HUES6 (cell line): ENCODE measurements around the gene MAP3K5.

Experiments
- H3K27ac ChIP-seq: 2 replicates; pipeline ENCODE4 v1.7.0; 2013; ENCODE audit warnings: low read depth, mild to moderate bottlenecking, low read length, inconsistent platforms
- H3K27me3 ChIP-seq: 2 replicates; pipeline ENCODE4 v1.6.1; 2013; ENCODE audit warnings: low read length; ENCODE audit not compliant: control insufficient read depth, insufficient read depth
- H3K36me3 ChIP-seq: 2 replicates; pipeline ENCODE4 v1.6.1; 2013; ENCODE audit warnings: low read length; ENCODE audit not compliant: control insufficient read depth, insufficient read depth
- H3K4me1 ChIP-seq: 2 replicates; pipeline ENCODE4 v1.6.1; 2013; ENCODE audit warnings: low read length; ENCODE audit not compliant: control insufficient read depth, insufficient read depth
- H3K4me3 ChIP-seq: 2 replicates; pipeline ENCODE4 v1.5.1; 2013; ENCODE audit warnings: low read depth, low read length
- H3K9ac ChIP-seq: one replicate; pipeline ENCODE4 v1.6.1; 2013; ENCODE audit warnings: mild to moderate bottlenecking, low read length
- H3K9me3 ChIP-seq: 2 replicates; pipeline ENCODE4 v1.6.1; 2013; ENCODE audit warnings: low read depth, low read length; ENCODE audit not compliant: control insufficient read depth, insufficient read depth

Gene MAP3K5

DNA sequence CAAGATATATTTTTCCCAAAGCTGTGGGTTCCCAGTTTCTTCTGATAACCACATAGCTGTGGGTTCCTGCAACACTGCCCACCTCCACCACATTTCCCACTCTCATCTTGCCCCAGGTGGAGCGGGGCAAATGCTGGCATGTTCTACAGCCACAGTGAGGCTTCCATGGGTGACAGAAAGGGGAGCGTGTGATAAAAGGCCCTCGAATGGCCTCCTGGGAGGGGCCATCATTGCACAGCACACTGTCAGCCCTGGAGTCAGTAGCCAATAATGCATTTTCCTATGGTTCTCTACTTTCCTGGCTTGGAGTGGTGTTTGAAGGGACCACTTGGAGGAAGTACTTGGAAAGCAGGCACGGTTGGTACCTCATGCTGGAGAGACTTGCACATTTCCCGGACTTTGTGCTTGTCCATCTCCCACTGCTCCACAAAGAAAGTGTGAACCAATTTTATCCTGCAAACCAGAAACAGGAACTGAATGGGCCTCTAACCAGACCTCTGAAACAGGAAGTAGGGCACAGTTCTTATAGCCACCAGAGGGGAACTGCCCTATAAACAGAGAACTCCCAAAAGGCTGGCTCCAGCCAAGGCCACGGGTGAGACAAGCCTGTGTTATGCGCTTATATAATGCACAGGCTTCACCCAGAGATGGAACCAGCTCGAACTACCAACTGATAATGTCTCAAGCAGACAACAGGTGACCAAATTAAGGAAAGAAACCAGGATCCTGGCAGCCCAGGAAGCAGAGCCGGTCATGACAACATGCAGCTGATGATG is 8.6 kb downstream of the MAP3K5 start:
- no peaks in the 10 kb centered on the region for H3K4me1 ChIP-seq
- H3K9me3 ChIP-seq, result no peaks in the 10 kb centered on the region
- no peak overlapping the region for H3K4me3 ChIP-seq
- H3K27ac ChIP-seq, result no peak overlapping the region
- no peaks in the 10 kb centered on the region for H3K36me3 ChIP-seq
- H3K27me3 ChIP-seq, result no peaks in the 10 kb centered on the region; the same call in 1 of the 2 replicates
- H3K9ac ChIP-seq, result no peak overlapping the region

DNA sequence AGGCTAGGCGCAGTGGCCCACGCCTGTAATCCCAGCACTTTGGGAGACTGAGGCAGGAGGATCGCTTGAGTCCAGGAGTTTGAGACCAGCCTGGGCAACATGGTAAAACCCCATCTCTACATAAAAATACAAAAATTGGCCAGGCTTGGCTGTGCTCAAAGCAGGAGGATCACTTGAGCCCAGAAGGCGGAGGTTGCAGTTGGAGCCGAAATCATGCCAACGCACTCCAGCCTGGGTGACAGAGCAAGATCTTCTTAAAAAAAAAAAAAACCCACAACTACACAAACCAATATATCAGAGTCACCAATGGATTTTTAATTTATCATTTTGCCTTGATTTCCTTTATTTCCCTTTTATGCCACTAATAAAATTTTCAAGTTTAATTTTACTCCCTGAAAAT is 9.3 kb downstream of the MAP3K5 start:
- H3K9me3 ChIP-seq, result no peaks in the 10 kb centered on the region
- no peaks in the 10 kb centered on the region for H3K36me3 ChIP-seq
- no peaks in the 10 kb centered on the region for H3K4me1 ChIP-seq
- H3K27me3 ChIP-seq, result no peaks in the 10 kb centered on the region; the same call in 1 of the 2 replicates
- H3K4me3 ChIP-seq, result no peak overlapping the region
- no peak overlapping the region for H3K9ac ChIP-seq
- no peak overlapping the region for H3K27ac ChIP-seq

DNA sequence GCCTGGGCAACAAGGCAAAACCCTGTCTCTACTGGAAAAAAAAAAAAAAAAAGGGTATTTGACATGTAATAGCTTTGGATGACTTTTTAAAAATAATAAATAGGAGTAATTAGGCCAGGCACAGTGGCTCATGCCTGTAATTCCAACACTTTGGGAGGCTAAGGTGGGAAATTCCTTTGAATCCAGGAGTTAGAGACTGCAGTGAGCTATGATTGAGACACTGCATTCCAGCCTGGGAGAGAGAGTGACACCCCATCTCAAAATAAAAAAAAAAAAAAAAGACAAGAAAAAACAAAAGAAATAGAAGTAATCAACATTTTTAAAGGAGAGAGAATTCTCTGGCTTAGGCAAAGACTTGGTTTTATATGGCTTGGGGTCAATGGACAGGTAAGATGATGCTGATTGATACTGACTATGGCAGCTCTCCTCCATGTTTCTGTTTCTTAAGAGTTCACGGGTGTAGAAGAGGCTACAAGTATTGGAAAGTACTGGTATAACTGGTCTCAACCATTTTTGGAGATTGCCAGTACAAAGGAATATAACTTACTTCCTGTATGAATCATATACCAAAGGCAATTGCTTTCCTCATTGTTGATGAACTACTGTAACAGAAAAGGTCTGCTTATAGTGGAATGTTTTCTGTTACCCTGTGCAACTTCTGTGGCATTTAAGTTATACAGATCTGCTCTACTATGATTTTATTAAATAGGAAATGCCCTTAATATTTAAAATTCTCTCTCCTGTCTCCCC is 10.1 kb downstream of the MAP3K5 start:
- H3K4me3 ChIP-seq, result no peak overlapping the region
- no peak overlapping the region for H3K9ac ChIP-seq
- no peaks in the 10 kb centered on the region; the same call in 1 of the 2 replicates for H3K27me3 ChIP-seq
- no peaks in the 10 kb centered on the region for H3K36me3 ChIP-seq
- no peak overlapping the region for H3K27ac ChIP-seq
- no peaks in the 10 kb centered on the region for H3K4me1 ChIP-seq
- no peaks in the 10 kb centered on the region for H3K9me3 ChIP-seq

DNA sequence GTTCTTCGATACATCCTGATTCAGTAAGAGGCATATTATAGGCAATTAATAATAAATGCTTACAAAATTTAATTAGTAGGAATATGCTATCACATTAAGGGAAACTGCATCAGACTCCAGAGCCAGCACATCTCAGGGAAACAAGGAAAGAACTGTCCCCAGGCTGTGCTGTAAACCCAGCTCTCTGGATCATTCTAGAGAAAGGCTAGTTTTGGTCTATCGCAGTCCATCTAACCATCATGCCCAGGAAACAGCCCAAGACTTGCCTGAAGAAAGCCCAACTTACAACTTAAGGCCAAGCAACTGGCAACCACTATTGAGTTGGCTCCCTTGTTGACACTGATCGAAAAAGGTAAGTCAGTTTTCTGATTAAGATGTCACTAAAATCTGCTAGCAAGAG is 11.3 kb downstream of the MAP3K5 start:
- H3K9ac ChIP-seq, result no peak overlapping the region
- no peak overlapping the region for H3K27ac ChIP-seq
- H3K4me3 ChIP-seq, result no peak overlapping the region
- H3K4me1 ChIP-seq, result no peaks in the 10 kb centered on the region
- H3K27me3 ChIP-seq, result no peaks in the 10 kb centered on the region; the same call in 1 of the 2 replicates
- H3K36me3 ChIP-seq, result no peaks in the 10 kb centered on the region
- no peaks in the 10 kb centered on the region for H3K9me3 ChIP-seq

DNA sequence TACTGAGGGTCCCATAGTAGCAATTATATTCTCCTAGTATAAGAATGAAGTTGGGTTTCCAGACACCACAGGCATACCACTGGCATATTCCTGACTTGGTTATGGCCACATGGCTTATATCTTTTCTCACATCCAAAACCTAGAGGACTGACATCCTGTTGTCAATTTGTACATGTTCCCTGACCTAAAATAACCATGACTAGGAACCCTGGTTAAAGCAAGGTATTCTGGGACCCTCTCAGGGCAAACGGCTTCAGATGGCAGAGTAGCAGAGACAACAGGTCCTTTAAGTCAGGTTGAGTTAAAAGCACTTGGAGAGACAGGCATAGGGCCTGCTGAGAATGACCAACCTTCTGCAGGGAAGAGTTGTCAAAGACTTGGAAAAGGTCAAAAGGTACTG is 12.6 kb downstream of the MAP3K5 start:
- H3K36me3 ChIP-seq, result no peaks in the 10 kb centered on the region
- H3K9ac ChIP-seq, result no peak overlapping the region
- no peaks in the 10 kb centered on the region for H3K27me3 ChIP-seq
- no peaks in the 10 kb centered on the region for H3K4me1 ChIP-seq
- no peak overlapping the region for H3K27ac ChIP-seq
- H3K9me3 ChIP-seq, result no peaks in the 10 kb centered on the region
- H3K4me3 ChIP-seq, result no peak overlapping the region

DNA sequence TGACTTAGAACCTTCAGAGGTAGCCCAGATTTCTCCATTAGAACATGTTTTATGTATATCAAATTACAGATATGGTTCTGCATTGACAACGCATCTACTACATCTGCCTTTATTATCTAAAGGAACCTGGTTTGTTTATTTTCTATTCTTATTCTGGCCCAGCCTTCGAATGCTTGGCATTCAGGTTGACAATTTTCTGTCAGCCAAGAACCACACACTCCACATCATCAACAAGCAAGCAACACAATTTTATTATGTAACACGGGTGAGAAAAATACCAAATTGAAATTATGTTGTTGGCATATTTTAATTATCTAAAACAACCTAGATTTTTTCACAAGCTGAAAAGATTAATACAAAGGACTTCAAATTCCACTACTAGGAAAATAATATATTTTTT is 14.6 kb downstream of the MAP3K5 start:
- H3K4me1 ChIP-seq, result peaks cover 6% of the 10 kb centered on the region; the same call in 1 of the 2 replicates
- H3K4me3 ChIP-seq, result no peak overlapping the region
- H3K36me3 ChIP-seq, result no peaks in the 10 kb centered on the region
- H3K27ac ChIP-seq, result no peak overlapping the region
- H3K9me3 ChIP-seq, result no peaks in the 10 kb centered on the region
- H3K27me3 ChIP-seq, result no peaks in the 10 kb centered on the region
- H3K9ac ChIP-seq, result no peak overlapping the region

DNA sequence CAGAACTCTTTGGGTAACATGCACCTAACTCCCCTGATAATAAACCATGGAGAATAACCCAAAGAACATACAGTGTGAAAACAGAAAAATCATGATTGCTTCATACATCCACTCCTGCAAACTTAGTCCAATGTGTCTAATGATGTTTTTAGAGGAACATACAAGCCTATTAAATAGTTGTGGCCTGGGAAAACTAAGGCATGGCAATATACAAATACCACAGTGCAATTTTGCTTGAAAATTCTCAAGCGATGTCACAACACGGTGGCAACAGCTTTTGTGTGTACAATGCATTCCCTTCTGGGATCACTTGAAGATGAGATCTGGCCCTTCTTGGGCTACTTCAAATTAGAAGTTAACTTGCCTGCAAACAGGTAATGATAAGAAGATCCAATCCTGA is 16.7 kb downstream of the MAP3K5 start:
- Histone ChIP-seq H3K4me1 (peaks cover 6% of the 10 kb centered on the region; the same call in 1 of the 2 replicates), H3K27me3 (no peaks in the 10 kb centered on the region), H3K4me3 (no peak overlapping the region), H3K9me3 (no peaks in the 10 kb centered on the region), H3K27ac (no peak overlapping the region), H3K36me3 (no peaks in the 10 kb centered on the region), H3K9ac (no peak overlapping the region)

DNA sequence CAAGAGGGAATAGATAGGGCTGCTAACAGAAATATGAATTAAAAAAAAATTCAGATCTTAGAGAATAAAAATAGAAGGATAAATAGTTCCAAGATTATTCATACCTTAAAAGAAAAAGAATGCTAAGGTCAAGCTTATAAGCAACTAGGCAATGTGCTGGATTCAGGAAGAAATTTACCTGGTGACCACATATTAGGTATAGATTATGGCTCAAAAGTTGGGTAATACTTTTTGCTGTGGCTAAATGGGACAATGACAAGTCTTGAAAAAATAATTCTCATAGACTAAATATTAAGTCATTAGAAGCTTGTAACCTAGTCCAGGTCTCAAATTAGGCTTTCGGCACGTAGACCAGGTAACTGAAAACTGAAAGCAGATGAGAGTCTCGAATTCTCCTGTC is 17.2 kb downstream of the MAP3K5 start:
- peaks cover 6% of the 10 kb centered on the region; the same call in 1 of the 2 replicates for H3K4me1 ChIP-seq

DNA sequence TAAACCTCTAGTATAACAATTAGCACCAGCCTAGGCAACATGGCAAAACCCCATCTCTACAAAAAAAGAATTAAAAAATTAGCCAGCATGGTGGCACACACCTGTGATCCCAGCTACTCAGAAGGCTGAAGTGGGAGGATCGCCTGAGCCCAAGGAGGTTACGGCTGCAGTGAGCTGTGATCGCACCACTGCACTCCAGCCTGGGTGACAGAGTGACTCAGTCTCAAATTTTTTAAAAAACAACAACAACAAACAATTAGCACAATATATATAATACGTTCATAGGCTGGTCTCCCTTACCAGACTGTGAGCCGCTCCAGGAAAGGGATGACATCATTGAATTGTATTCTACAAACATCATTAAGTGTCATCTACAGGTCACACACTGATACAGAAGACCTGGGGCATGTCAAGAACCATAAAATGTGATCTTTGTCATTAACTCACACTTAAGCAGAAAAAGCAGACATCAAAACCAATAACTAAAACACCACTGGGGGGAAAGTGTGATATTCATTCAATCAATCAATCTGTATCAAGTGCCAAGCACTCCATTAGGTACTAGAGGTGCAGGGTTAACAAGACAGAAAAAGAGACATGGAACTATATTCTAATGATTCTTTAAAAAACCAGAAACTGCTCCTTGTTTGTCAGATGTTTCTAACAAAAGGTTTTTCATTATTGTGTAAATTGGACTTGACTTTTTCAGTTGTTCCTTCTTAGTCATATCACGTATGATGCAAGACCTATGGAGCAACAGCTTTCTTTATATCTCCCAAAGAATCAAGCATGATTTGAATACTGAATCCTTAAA is 17.8 kb downstream of the MAP3K5 start:
- no peaks in the 10 kb centered on the region for H3K9me3 ChIP-seq
- no peak overlapping the region for H3K4me3 ChIP-seq
- no peaks in the 10 kb centered on the region for H3K36me3 ChIP-seq
- H3K4me1 ChIP-seq, result peaks cover 6% of the 10 kb centered on the region; the same call in 1 of the 2 replicates
- H3K27ac ChIP-seq, result no peak overlapping the region
- no peaks in the 10 kb centered on the region for H3K27me3 ChIP-seq
- H3K9ac ChIP-seq, result no peak overlapping the region

More for the DNA sequence above, 17.2 kb downstream of the MAP3K5 start:
- H3K27ac ChIP-seq, result no peak overlapping the region
- no peak overlapping the region for H3K9ac ChIP-seq
- no peaks in the 10 kb centered on the region for H3K36me3 ChIP-seq
- H3K27me3 ChIP-seq, result no peaks in the 10 kb centered on the region
- H3K4me3 ChIP-seq, result no peak overlapping the region
- H3K9me3 ChIP-seq, result no peaks in the 10 kb centered on the region

DNA sequence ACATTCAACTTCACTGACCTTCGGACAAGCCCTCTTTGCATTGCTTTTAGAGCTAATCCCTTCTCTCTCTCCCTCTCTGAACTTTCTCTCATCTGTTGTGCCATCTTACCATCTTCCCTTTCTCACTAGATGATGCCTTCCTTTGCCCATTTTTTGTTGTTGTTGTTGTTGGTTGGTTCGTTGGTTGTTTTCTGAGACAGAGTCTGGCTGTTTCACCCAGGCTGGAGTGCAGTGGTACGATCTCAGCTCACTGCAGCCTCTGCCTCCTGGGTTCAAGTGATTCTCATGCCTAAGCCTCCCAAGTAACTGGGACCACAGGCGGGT is 18.8 kb downstream of the MAP3K5 start:
- no peak overlapping the region for H3K4me3 ChIP-seq
- H3K4me1 ChIP-seq, result peaks cover 6% of the 10 kb centered on the region; the same call in 1 of the 2 replicates
- H3K9ac ChIP-seq, result no peak overlapping the region
- H3K36me3 ChIP-seq, result no peaks in the 10 kb centered on the region
- no peaks in the 10 kb centered on the region for H3K27me3 ChIP-seq
- H3K27ac ChIP-seq, result no peak overlapping the region
- no peaks in the 10 kb centered on the region for H3K9me3 ChIP-seq
